Measurements from ENCODE around the gene EPHB2. TPM values are rescaled to one million over a fixed set of nuclear protein-coding genes. Genes with fewer than 3 reads are reported as not detected.

Gene EPHB2
- total RNA-seq, 1 donor from 2014 or later: 130 TPM

GRCh38 chr1:22826604-22827580 lies 116.3 kb downstream of the EPHB2 start:
- peaks cover 70% of the 10 kb centered on the region for H3K4me1 Mint-ChIP-seq
- DNase-seq (ENCODE audit: low spot score in 2 of 2, unreplicated experiment in 2 of 2): no peak
- H3K27ac Mint-ChIP-seq: peak overlapping the region; percentile 98

GRCh38 chr1:22827666-22828483 lies 117.2 kb downstream of the EPHB2 start:
- H3K4me3 Mint-ChIP-seq: no peak overlapping the region
- DNase-seq (ENCODE audit: low spot score in 2 of 2, unreplicated experiment in 2 of 2): no peak
- peaks cover 74% of the 10 kb centered on the region for H3K4me1 Mint-ChIP-seq
- no peak for TF ChIP-seq CTCF (IDR thresholded peaks at IDR 0.05; ENCODE audit: unreplicated experiment)
- peak overlapping the region; percentile 98 for H3K27ac Mint-ChIP-seq
- peaks cover 2% of the 10 kb centered on the region for H3K36me3 Mint-ChIP-seq
- H3K9me3 Mint-ChIP-seq: no peaks in the 10 kb centered on the region
- H3K27me3 Mint-ChIP-seq (ENCODE audit: low read depth): no peaks in the 10 kb centered on the region

More at GRCh38 chr1:22826604-22827580, 116.3 kb downstream of the EPHB2 start:
- no peak for TF ChIP-seq CTCF (IDR thresholded peaks at IDR 0.05; ENCODE audit: unreplicated experiment)
- Mint-ChIP-seq H3K27me3 (ENCODE audit: low read depth) (no peaks in the 10 kb centered on the region), H3K36me3 (peaks cover 2% of the 10 kb centered on the region), H3K4me3 (peak overlapping the region; percentile 3), H3K9me3 (no peaks in the 10 kb centered on the region)

GRCh38 chr1:22828484-22829308 lies 118.1 kb downstream of the EPHB2 start:
- H3K27ac Mint-ChIP-seq: peak overlapping the region; percentile 98

GRCh38 chr1:22829309-22829989 lies 118.8 kb downstream of the EPHB2 start:
- no peak for TF ChIP-seq CTCF (IDR thresholded peaks at IDR 0.05; ENCODE audit: unreplicated experiment)
- no peak for DNase-seq (ENCODE audit: low spot score in 2 of 2, unreplicated experiment in 2 of 2)
- no peaks in the 10 kb centered on the region for H3K9me3 Mint-ChIP-seq
- no peaks in the 10 kb centered on the region for H3K27me3 Mint-ChIP-seq (ENCODE audit: low read depth)
- peaks cover 78% of the 10 kb centered on the region for H3K4me1 Mint-ChIP-seq
- H3K27ac Mint-ChIP-seq: peak overlapping the region; percentile 98
- H3K4me3 Mint-ChIP-seq: no peak overlapping the region
- H3K36me3 Mint-ChIP-seq: peaks cover 2% of the 10 kb centered on the region

More at GRCh38 chr1:22828484-22829308, 118.1 kb downstream of the EPHB2 start:
- Mint-ChIP-seq H3K4me3 (no peak overlapping the region), H3K36me3 (peaks cover 2% of the 10 kb centered on the region), H3K27me3 (ENCODE audit: low read depth) (no peaks in the 10 kb centered on the region), H3K9me3 (no peaks in the 10 kb centered on the region), H3K4me1 (peaks cover 78% of the 10 kb centered on the region)
- peak in 1 of 2 experiments; percentile 55 for DNase-seq (ENCODE audit: low spot score in 2 of 2, unreplicated experiment in 2 of 2)
- TF ChIP-seq CTCF (IDR thresholded peaks at IDR 0.05; ENCODE audit: unreplicated experiment): no peak
